SK-N-DZ (cell line): ENCODE data around the gene ZNF629.

ENCODE experiments used
- DNase-seq: peaks from one replicate; pipeline ENCODE4 v3.0.0-alpha.2; 2015; ENCODE audit warnings: low spot score

Gene ZNF629

DNA sequence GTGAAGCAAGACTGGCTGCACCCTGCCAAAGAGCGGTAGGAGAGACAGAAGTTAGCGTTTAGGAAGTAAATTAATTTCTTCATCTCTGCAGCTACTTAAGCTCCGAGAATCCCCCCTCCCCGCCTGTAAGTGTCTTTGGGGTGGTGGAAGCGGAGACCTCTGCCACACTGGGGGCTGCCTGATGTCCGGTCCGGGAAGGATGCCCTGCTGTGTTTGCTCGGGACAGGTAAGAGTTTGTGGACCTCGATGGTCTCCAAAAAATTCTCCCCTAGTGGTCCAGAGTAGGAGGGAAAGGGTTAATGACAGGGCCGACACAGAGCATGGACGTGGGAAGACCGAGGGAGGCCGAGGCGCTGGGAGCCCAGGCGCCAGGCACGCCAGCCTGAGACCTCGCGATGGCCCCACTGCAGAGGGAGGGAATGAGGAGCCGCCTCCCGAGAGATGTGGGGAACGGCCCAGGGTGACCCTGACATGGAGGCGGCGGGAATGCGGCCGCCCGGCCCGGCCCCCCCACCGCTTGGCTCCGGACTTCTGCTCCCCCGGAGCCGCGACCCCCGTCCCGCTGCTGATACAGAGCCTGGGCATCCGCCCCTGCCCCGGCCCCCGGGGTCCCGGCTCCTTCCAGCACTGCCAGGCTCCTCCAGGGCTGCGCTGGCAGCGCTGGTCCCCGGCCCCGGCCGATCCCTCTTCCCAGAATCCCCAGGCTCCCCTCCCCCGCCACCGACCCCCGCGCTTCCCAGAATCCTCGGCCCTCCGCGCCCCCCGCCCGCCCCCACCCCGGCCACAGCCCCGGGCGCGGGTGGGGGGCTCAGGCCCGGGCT, 680 bp downstream of the ZNF629 start:
- peak; percentile 54 for DNase-seq

DNA sequence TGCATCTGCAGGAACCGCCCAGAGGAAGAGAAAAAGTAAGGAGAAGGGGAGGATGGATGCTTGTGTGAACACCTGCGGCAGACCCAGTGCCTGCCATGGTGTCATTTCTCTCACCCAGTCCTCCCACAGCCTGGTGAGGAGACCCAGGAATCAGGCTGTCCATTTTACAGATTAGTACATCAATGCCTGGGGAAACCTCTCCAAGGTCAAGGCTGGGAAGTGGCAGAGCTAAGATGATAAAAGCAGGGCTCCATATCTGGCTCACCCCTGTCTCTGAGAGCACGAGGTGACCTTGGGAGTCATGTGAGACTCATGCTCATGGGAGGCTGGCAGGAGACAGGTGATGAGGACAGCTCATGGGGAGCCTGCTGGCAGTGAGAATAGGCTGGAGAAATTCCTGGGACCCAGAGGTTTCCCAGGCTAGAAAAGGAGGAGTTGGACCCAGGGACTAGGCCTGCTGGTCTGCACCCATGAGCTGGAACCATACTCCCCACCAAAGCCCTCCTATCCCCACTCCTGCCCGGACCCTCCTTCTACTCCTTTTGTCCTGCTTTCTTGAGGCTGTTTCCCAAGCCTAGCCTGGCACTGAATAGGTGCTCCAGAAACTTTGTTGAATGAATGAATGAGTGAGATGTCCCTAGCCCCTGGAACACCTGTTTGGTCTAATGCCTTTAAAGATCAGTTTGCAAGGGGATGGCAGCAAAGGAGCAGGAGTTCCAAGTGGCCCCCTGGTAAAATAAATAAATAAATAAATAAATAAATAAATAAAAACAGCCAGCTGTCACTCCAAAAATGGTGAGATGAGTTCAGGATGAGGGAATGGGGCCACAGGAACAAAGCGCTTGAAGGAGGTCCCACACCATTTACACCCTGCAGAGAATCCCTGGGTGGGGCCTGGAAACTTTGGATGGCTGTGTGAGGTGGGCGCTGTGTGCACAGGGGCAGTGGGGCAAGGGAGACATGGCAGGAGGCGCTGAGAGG, 1.6 kb downstream of the ZNF629 start:
- DNase-seq = no peak

DNA sequence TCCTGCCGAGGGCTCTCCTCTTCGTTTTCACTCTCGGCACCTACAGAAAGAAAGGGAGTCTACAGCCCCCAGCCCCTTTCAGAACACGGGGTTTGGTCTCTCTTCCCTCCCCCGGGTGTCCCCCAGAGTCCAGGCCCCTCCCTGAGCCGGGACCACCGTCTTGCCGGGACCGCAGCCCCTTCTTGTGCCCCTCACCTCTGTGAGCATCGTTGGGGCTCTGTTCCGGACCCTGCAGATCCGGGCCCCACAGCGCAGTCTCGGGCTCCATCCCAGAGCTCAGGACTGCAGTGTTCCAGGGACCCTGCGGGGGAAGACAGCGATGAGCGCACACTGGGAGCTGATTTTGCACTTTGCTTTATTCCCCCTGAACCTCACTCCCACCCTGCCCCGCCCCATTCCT, 2.8 kb downstream of the ZNF629 start:
- DNase-seq = no peak

DNA sequence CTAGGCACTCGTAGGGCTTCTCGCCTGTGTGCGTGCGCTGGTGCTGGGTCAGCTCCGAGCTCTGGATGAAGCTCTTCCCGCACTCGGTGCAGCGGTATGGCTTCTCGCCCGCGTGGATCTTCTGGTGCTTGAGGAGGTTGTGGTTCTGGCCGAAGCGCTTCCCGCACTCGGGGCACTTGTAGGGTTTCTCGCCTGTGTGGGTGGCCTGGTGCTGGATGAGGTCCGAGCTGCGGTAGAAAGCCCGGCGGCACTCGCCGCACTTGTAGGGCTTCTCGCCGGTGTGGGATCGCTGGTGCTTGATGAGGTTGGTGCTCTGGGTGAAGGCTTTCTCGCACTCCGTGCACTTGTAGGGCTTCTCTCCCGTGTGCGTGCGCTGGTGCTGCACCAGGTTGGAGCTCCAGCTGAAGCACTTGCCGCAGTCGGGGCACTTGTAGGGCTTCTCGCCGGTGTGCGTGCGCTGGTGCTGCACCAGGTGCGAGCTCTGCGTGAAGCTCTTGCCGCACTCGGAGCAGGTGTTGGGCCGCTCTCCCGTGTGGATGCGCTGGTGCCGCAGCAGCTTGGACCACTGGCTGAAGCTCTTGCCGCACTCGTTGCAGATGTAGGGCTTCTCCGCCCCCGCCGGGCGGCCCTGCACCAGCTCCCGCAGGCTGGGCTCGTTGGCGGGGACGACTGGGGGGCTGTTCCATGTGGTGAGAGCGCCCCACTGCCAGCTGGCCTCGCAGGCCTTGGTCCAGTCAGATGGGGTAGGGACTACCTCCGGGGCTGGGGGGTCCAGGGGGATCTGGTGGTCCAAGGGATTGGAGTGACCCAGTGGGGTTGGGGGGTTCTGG, 3.5 kb downstream of the ZNF629 start:
- DNase-seq = no peak

DNA sequence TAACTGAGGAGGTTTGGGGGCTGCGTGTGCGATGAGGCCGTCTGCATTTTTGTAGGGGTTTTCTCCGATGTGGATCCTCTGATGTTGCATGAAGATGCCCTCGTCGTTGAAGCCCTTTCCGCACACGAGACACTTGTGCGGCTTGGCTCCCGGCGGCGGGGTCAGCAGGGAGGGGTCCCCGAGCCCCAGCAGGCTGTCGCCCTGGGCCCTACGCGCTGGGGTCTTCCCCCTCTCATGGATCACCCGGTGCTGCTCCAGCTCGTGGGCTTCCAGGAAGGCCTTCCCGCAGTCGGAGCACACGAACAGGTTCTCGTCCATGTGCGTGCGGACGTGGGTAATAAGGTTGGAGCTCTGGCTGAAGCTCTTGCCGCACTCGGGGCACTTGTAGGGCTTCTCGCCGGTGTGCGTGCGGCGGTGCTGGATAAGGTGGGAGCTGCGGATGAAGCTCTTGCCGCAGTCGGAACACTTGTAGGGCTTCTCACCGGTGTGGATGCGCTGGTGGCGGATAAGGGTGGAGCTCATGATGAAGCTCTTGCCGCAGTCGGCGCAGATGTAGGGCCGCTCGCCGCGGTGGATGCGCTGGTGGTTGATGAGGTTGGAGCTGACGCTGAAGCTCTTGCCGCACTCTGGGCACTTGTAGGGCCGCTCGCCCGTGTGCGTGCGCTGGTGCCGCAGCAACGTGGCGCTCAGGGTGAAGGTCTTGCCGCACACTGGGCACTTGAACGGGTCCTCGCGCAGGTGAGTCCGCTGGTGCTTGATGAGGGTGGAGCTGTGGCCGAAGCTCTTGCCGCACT, 4.3 kb downstream of the ZNF629 start:
- DNase-seq = no peak

DNA sequence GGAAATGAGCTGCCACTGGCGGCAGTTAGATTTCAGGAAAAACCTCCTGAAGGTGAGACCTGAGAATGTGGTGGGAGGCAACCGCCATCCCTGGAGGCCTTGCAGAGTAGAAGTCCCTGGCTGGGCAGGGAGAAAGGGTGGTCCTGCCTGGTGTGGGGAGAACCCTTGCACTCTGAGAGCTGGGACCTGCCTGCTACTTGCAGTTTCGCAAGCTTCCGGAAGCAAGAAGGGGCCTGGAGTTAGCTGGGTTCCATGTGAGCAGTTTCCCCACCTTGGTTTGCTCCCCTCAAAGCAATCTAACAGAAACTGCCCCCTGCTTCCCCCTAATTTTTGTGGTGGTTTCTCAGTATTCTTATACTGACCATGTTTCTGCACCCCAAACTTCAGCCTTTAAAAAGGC, 6.5 kb downstream of the ZNF629 start:
- no peak for DNase-seq

DNA sequence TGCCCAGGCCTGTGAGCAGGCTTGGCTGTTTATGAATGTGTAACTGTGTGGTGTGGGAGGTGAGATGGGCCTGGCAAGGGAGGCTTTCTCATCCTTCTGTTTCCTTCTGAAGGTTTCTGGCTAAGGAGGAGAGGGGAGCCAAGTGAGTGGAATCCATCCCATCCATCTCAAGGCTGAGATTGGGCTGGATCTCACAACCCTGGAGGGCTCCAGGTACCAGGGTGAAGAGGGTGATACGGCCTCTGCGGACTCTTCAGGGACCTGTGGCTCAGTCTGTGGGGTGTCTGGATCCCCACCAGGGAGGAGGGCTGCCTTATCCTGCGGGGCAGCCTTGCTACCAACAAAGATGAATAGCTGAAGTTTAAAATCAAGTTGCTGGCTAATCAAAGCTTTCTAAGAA, 7.0 kb downstream of the ZNF629 start:
- DNase-seq = no peak

DNA sequence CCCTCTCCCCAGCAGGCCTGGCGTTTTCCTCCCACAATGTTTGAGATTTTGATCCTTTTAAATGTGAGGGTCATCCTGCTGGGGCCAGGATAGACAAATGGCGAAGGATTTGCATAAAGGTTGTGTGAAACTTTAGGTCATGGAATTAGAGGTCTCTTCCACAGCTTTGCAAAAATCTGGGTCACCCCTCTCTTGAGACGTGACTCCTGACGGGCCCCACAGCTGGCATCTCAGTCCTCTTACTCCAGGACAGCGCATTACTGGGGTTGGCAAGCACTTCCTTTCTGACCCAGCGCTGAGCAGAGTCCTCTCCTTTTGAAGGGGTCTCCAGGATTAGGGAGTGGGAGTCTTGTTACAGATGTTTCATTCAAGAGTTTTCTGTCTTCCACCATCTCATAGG, 7.4 kb downstream of the ZNF629 start:
- no peak for DNase-seq

DNA sequence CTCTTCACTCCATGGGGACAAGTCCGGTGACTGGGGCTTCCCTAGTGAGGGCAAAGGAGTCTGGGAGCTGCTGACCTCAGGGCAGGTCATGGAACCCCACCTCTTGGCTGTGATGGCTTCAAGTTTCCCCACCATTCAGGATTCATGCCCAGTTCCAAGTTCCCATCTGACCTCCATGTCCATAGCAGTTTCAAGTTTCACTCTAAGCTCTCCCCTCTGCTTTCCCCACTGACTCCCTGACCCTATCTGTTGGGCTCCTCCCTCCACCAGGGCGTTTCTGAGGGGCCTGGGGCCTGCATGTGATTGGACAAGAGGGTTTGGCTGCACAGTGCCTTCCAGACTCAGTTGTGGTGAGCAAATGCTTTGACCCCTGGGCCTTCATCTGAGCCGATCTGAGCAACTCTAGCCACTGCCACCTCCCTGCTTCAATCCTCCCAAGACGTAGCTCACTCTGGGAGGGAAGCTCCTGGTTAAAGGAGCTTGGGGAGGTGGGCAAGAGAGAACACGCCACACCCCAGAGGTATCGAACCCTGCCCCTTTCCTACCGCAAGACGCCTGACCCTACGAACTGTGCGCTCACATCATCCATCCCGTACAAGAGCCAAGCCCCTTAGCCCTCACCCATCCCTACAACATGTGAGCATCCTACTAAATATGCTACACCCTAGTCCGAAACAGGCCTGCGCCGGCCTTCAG, 8.3 kb downstream of the ZNF629 start:
- DNase-seq = peak; percentile 37

DNA sequence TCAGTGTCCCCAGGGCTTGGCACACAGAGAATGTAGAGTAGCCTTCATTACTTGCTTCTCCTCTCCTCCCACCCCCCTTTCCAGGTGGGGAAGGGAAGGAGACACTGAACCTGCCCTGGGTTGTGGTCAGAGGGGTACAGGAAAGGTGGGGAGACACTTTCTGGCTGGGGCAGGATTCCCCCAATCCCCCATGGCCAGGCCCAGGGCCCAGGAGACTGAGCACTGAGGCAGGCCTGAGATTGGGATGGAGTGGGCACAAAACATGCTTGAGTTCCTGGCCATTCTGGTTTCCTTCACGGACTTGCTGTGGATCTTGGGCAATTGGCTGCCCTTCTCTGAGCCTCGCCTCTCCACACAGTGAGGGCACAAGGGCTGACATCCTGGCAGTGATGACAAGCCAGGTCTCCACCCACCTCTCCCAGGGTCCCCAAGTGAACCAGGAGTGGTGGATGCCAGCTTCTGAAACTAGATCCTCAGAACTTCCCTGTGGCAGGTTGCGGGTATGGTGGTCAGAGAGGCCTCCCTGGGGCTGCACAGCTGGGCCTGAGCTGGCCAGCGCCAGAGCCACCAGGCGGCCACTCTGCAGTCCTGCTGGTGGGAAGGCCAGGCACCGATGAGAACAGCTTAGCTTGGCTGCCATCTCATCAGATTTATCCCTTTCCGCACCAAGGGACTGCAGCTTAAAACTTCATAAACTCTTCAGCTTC, 9.3 kb downstream of the ZNF629 start:
- DNase-seq = no peak

DNA sequence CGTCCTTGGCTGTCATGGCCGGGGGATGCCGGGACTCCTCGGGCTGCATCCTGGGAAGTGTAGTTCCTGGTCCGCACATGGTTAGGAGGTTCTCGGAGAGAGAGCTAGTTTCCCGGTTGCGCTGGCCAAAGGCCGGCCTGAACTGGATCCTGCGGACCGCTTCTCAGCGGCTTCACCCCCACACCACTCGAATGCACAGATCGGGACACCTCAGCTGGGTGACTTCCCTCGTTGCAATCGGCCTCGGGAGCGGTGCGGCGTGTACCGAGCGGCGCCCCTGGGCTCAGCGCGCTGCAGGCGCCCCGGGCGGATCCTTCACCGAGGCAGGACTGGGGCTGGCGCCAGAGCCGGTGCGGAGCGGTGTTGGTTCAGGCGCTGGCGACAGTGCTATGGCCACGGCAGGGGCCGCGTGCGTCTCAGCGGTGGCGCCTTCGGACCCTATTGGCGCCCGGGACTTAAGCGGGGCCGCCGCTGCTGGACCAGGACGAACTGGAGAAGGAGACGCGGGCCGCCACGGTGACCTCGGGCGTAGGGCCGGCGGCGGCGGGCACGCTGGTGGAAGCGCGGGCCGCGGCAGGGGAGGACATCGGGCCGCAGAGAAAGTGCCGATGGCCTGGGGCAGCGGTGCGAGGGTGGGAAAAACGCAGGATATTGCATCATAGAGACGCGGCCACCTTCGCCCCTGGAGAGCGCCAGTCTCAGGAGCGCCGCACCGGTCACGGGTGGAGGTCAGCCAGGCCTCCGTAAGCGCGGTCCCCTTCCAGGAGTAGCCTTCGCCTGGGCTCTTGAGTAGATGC, 11.4 kb downstream of the ZNF629 start:
- peak; percentile 89 for DNase-seq

DNA sequence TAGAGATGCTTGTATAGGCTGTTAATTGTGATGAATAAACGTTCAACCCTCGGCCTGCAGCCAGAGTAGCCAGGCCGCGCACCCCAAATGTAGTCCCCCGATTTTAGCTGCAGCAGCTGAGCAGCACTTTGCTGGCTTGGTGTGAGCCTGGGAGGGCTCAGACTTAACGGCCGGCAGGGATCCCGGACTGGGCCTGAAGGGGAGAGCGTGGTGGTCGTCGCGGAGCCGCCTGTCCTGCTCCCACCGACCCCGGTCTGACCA, 11.9 kb downstream of the ZNF629 start:
- no peak for DNase-seq

DNA sequence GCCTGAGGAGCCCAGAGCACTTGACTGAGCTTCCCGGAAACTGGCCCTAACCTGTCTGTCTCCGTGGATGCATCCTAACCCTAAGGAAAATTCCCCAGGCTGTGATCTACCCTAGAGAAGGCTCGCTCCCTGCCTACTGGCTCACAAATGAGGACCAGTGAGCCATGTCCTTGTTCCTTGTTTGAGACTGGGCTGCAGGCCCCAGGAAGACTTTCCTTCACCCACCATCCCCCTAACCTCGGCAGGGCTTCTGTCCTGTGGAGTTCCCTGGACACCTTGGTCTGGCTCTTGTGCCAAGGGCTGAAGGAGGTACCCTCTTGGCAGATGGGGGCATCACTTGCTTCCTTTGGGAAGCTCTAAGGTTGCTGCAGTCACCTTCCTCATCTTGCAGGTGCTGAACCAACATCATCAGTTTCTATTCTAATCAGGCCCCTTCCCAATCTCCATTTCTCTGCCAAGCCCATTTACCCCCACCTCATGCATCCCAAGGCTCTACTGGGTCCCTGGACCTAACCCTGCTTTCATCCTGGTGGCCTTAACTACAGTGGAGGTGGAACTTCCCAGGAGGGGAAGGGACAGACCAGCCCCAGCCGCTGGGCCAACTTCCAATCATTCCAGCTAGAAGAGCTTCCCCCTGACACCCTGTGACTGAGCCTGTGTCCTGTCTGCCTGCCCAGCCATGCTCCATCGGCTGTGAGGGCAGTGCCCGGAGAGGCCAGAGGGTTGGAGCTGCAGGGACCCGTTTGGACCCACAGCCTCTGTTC, 12.5 kb downstream of the ZNF629 start:
- no peak for DNase-seq

DNA sequence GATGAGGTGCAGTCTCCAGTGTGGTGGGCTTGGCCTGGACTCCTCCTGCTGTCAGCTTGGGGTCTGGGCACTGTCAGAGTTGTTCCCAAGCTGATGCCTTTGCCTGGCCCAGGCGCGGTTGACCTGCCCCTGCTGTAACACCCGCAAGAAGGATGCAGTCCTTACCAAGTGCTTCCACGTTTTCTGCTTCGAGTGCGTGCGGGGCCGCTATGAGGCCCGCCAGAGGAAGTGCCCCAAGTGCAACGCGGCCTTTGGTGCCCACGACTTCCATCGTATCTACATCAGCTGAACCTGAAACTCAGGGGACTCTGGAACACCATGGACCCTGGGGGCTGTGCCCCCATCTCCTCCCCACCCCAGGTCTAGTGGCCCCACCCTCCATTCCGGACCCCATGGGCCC, 13.2 kb downstream of the ZNF629 start:
- DNase-seq = no peak

DNA sequence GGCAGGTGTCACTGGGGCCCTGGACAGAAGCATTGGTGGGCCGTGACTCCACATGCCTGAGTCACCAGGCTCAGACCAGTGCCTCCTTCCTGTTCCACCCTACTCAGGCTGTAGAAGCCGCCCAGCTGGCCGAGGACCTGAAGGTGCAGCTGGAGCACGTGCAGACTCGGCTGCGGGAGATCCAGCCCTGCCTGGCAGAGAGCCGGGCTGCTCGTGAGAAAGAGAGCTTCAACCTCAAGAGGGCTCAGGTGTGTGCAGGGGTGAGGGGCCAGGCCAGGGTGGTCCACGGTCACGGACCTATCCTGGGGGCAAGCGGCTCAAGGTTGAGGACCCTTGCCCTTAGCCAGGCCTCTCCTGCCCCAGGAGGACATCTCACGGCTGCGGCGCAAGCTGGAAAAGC, 15.3 kb downstream of the ZNF629 start:
- DNase-seq = no peak

DNA sequence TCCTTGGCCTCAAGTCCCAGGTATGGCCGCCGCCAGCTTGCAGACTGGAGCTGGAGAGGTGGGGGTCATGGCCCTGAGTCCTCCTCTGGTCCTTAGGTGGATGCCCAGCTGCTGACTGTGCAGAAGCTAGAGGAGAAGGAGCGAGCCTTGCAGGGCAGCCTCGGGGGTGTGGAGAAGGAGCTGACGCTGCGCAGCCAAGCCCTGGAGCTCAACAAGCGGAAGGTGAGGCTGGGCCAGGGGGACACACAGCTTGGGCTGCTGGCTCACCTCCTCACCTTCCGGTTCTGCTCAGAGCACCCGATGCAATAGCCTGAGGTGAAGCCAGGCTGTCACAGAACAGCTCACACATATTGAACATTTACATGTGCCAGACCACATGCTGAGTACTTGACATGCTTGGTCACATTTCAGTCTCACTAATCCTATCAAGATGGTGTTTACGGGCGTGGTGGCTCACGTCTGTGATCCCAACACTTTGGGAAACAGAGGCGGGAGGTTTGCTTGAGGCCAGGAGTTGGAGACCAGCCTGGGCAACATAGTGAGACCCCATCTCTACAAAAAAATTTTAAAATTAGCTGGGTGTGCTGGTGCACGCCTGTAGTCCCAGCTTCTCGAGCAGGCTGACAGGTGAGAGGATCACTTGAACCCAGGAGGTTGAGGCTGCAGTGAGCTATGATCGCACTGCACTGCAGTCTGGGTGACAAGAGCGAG, 17.5 kb downstream of the ZNF629 start:
- DNase-seq = no peak

DNA sequence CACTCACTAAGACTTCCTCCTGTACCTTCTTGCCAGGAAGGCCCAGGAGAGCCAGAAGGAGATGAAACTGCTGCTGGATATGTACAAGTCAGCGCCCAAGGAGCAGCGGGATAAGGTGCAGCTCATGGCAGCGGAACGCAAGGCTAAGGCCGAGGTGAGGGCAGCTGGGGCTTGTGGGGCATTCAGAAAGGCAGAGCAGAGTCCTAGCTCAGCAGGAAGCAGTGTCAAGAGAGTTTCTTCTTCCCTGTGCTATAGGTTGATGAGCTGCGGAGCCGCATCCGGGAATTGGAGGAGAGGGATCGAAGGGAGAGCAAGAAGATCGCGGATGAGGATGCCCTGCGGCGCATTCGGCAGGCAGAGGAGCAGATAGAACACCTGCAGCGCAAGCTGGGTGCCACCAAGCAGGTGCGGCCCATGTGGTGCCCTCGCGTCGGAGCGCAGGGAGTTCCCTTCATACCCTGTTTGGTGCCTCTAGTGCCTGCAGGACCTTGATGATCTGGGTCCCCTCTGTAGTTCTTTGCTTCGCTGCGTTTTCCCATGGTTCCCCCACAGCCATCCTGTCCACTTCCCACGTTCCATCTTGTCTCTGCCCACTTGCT, 18.3 kb downstream of the ZNF629 start:
- DNase-seq = no peak
